Measurements from ENCODE around the gene ARVCF.
A peak's percentile ranks its signal among the peaks of the same experiment; 100 is the strongest.

ARVCF gene

DNA sequence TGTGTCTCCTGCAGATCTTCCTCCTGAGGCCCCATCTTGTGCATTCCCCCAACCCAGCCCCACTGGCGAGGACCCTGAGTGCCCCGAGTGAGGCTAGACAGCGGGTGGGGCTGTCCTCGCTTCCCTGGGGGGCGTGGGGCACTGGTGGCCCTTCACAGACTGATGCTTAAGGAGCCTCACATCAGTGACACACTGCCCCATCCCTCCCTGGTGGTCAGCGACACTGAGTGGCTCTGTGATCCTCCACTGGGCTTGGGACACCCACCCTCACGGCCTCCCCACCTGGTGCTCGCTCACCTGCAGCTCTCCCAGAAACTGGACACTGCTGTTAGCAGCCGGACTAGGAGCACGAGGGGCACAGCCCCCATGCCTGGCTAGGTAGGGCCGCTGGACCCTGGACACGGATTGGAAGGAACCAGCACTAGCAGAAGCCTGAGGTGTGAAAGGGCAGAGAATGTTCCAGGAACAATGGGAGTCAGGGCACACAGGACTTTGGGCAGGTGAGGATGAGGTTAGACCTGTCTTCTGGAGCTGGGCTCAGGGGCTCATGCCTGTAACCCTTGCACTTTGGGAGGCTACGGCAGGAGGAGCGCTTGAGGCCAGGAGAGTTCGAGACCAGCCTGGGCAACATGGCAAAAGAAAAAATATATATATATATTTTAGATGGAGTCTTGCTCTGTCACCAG, 51.8 kb downstream of the ARVCF start:
- no peak for DNase-seq (ENCODE audit: insufficient read length, low spot score)
- FAIRE-seq = no peak

DNA sequence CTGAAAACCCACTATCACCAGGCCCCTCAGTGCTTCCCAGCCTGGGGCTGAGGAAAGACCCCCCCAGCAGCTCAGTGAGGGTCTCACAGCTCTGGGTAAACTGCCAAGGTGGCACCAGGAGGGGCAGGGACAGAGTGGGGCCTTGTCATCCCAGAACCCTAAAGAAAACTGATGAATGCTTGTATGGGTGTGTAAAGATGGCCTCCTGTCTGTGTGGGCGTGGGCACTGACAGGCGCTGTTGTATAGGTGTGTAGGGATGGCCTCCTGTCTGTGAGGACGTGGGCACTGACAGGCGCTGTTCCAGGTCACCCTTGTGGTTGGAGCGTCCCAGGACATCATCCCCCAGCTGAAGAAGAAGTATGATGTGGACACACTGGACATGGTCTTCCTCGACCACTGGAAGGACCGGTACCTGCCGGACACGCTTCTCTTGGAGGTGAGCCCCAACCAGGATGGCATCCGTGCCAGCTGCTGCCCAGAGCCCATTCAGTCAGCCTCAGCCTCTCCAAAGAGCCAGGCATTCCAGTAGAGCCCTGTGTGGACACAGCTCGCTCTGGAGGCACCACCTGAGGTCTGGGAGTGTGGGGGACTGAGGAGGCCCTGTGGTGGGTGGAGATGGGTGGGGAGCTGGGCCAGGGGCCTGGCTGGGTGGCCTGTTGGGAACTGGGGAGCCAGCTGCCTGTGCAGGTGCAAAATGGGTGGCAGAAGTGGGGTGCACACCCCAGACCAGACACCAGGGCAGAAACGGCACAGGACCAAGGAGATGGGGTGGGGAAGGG, 52.6 kb downstream of the ARVCF start:
- no peak for FAIRE-seq
- DNase-seq (ENCODE audit: insufficient read length, low spot score) = no peak

DNA sequence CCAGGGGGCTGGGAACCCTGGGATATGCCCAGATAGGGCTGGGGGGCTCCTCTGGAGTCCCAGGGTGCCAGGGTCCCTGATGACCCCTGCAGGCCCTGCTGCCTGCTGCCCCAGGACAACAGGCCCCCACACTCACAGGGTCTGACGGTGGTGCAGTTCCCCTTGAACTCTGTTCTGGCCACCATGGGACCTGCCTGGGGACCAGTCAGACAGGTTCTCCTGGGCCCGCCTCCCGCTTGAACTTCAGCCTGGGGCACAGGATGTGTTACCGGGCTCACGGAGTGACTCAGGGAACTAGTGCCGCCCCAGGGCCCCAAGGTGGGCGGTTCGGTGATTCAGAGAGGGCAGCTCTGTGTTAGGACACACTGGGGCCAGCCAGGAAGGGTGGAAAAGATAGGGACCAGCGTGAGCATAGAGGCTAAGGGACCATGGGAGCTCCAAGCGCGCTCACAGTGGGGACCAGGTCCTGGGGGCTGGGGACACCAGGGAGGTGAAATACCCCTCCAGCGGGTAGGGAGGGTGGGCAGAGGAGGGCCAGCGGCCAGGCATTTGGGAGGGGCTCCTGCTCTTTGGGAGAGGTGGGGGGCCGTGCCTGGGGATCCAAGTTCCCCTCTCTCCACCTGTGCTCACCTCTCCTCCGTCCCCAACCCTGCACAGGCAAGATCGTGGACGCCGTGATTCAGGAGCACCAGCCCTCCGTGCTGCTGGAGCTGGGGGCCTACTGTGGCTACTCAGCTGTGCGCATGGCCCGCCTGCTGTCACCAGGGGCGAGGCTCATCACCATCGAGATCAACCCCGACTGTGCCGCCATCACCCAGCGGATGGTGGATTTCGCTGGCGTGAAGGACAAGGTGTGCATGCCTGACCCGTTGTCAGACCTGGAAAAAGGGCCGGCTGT, 53.5 kb downstream of the ARVCF start:
- FAIRE-seq (no peak), DNase-seq (ENCODE audit: insufficient read length, low spot score) (peak; percentile 31)

DNA sequence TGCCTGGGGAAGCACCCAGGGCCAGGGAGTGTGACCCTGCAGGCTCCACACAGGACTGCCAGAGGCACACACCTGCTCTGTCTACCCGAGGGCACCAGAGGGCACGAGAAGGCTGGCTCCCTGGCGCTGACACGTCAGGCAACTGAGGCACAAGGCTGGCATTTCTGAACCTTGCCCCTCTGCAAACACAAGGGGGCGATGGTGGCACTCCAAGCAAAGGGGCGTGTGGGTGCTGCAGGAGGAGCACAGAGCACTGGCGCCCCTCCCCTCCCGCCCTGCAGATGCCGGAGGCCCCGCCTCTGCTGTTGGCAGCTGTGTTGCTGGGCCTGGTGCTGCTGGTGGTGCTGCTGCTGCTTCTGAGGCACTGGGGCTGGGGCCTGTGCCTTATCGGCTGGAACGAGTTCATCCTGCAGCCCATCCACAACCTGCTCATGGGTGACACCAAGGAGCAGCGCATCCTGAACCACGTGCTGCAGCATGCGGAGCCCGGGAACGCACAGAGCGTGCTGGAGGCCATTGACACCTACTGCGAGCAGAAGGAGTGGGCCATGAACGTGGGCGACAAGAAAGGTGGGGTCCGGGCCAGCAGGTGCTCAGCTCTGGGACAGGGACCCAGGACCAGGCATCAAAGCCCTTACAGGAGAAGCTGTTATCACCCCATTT, 54.2 kb downstream of the ARVCF start:
- DNase-seq (ENCODE audit: insufficient read length, low spot score) = peak; percentile 36

DNA sequence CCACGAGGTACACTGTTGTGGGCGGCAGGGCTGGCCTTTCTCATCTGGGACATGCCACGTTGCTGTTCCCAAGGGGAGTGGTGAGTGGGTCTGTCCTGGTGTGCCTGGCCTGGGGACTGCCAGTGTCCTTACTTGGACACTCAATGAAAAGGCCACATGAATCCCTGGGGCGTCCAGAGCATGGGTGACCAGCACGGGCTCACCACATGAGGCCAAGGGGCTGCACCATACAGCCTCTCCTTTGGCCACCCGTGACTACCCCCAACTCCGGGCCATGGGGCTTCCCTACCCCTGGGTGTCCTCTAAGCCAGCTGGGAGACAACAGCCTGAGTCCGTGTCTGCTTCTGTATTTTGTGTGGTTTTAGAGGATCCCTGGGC, 54.8 kb downstream of the ARVCF start:
- DNase-seq (ENCODE audit: insufficient read length, low spot score) (no peak), FAIRE-seq (no peak)

More for the DNA sequence above, 54.2 kb downstream of the ARVCF start:
- FAIRE-seq = no peak

DNA sequence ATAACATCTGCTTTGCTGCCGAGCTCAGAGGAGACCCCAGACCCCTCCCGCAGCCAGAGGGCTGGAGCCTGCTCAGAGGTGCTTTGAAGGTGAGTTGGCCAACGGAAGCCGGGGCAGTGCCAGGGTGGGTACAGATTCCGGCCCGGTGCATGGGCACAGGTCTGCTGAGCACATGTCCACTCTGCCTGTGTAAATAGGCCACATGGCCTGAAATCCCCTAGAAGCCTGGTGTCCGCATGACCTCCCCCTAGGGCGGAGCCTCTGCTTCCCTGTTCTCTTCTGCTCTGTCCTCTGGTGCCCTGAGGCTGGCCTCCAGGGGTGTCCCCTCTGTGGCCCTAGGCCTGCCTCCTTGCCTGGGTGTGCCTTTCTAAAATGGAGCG, 55.4 kb downstream of the ARVCF start:
- no peak for FAIRE-seq
- no peak for DNase-seq (ENCODE audit: insufficient read length, low spot score)

DNA sequence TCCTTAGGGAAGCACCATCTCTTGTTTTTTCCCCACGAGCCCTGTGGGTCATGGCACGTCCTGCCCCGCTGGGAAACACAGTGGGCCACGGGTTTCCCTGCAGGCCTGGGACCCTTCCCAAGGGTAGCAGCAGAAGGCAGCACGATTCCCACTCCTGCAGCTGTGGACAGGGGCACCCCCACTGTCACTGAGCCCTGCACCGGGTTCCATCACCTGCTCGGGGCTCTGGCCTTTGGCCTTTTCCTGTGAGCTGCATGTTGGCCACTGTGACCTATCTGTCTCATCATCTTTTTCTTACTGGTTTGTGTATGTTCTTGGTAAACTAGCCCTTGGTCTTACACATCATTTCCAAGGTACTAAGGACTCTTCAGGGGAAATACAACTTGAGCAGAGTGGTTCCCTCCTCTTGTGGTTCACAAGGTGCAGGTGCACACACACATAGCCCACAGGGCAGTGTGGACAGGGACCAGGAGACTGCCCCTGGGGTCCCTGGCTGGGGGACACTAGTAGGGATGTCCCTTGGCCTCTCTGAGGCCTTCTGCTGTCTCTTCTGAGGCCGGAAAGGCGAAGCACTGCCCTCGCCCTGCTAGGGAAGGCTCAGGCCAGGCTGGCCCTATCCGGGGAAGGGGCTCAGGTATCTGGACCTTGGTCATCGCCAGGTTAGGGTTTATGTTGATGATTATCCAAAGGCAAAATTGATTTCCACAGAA, 56.0 kb downstream of the ARVCF start:
- FAIRE-seq (no peak), DNase-seq (ENCODE audit: insufficient read length, low spot score) (no peak)

DNA sequence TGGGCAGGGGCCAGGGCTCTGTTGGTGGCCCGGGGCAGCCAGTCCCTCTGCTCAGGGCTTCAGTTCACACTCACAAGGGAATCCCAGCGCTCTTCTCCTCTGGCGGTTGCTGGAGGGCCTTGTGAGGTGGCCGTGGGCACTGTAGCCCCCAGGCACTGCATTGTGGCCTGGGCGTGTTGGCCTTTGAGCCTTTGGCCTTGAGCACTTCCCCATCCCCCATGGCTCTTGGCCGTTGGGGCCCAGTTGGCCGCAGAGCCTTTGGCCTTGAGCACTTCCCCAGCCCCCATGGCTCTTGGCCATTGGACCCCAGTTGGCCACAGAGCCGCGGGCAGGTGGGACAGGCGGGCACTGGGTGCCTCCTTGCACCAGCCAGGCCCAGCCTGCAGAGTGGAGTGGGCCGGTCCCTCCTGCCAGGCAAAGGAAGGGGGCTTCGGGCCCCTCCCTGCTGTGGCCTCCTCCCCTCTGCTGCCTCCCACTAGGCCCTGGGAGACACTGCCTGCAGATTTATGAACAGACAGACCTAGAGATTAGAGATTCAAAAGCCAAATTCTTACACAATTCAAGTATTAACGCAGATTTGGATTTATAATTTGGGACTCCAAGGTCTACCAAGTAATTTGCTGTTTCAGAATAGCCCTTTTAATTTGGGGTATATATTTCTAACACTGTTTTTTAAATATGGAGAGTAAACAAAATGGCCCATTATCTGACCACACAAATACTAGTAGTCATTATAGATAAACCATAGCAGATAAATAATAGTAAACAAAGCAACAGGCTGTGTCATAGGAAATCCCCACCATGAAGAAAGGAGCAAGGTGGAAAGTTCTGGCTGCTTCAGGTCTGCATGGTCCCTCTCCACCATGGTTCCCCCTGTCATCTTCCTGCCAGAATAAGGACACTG, 56.8 kb downstream of the ARVCF start:
- FAIRE-seq (no peak), DNase-seq (ENCODE audit: insufficient read length, low spot score) (no peak)

DNA sequence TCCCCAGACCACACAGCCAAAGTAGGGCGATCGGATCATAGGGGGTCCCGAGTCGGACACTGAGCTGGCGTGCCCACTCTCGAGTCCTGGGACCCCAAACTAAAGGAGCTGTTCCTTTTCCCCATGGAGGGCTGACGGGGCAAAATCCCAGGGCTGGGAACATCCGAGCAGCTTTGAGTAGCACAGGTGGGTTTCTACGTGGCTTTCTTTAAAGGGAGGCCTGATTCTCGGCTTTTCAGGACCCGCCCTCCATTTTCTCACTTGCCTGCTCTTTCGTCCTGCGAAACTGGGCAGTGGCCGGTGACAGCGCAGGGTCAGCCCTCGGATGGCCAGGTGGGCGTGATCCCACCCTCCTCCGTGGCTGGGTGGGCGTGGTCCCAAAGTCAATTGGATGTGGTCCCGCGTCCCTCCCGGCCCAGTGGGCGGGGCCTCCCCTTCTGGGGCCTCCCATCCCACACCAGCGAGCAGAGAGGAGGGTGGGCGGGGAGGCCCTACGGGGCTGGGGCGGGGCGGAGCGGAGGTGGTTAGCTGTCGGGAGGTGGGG, 57.5 kb downstream of the ARVCF start:
- FAIRE-seq (no peak), DNase-seq (ENCODE audit: insufficient read length, low spot score) (no peak)

DNA sequence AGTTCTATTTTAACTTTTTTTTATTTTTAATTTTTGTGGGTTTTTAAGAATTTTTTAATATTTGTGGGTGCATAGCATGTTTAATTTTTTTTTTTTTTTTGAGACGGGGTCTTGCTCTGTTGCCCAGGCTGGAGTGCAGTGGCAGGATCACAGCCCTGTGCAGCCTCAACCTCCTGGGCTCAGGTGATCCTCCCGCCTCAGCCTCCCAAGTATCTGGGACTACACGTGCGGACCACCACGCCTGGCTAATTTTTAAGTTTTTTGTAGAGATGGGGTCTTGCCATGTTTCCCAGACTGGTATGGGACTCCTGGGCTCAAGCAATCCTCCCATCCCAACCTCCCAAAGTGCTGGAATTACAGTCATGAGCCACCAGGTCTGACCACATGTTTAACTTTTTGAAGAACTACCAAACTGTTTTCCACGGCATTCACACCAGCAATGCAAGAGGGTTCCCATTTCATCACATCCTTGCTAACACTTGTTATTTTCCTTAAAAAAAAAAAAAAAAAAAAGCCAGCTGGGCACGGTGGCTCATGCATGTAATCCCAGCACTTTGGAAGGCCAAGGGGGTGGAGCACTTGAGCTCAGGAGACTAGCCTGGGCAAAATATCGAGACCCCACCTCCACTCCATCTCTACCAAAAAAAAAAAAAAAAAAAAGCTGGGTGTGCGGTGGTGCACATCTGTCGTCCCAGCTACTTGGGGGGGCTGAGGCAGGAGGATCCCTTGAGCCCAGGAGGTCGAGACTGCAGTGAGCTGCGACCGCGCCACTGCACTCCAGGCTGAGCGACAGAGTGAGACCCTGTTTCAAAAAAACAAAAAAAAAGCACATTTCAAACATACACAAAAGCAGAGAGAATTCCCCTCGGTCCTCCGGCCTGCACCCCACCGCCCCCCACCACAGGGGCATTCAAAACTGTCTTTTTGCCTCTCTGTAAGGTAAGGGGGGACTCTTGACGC, 58.3 kb downstream of the ARVCF start:
- FAIRE-seq (no peak), DNase-seq (ENCODE audit: insufficient read length, low spot score) (no peak)

DNA sequence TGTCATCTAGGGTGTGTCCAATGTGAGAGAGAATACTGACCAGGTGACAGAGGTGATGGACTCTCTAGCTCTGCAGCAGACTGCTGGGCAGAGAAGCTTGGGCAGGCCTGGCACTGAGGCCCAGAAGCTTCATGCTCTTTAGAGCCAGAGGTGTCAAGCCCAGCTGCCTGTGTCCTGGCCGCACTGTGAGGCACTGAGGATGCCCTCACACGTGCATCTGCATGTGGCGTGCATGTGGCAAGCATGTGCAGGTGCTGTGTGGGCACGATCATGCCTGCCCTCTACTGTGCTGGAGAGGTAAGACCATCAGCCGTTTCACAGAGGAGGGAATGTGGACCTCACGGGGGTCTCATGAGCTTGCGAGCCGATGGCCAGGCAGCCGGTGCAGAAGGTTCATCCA, 59.2 kb downstream of the ARVCF start:
- DNase-seq (ENCODE audit: insufficient read length, low spot score) (no peak), FAIRE-seq (no peak)

DNA sequence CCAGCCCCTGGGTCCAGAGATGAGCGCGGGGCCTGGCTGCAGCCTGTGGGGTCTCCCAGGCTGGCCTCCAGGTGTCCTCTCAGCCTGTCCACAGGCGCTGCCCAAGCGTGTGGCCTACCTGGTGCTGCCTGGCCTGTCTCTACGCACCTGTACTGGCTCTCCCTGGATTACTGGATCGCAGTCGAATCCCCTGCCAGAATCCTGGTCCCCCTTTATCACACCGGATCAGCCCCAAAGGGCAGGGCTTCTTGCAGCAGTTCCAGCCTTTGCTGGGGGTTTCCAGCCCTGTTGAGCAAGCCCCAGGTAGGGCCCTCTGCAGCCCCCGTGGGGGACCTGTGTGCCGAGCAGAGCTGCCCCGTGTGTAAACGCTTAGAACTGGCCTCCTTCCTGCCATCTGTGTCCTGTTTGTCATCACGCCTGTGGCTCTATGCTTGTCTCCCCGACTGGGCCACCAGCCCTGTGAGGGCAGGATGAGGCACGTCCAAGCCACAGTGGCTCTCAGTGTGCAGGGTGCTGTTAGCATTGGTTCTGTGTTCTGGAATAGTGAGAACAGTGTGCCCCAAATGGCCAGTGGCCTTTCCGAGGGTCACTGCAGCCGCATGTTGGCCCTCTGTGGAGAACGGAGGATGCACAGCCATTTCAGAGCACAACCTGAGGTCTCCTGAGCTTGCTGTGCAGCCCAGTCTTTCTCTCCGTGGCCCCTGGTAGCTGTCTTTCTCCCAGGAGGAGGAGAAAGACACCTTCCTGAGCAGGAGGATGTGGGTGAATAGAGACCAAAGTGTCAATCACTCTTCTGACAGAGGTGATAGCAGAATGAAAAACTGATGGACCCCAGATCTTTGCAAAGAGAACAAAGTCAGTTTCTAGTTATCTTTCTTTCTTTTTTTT, 61.1 kb downstream of the ARVCF start:
- DNase-seq (ENCODE audit: insufficient read length, low spot score) (no peak), FAIRE-seq (no peak)

DNA sequence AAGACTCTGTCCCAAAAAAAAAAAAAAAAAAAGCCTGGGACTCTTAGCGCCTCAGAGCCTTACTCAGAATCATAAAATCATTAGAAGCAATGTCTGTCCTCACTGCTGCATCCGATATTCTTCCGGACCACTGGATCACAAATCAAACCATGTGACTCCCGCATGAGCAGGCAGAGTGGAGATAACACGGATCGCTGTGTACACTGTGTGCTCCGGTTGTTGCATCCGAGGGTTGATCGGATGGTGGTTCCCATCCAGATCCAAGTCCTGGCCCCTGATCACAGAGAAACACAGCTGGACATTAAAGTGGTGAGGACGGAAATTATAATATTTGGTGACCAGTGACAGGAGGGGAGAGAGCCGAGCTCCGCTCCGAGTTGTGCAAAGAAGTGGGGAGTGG, 65.3 kb downstream of the ARVCF start:
- FAIRE-seq (no peak), DNase-seq (ENCODE audit: insufficient read length, low spot score) (no peak)

DNA sequence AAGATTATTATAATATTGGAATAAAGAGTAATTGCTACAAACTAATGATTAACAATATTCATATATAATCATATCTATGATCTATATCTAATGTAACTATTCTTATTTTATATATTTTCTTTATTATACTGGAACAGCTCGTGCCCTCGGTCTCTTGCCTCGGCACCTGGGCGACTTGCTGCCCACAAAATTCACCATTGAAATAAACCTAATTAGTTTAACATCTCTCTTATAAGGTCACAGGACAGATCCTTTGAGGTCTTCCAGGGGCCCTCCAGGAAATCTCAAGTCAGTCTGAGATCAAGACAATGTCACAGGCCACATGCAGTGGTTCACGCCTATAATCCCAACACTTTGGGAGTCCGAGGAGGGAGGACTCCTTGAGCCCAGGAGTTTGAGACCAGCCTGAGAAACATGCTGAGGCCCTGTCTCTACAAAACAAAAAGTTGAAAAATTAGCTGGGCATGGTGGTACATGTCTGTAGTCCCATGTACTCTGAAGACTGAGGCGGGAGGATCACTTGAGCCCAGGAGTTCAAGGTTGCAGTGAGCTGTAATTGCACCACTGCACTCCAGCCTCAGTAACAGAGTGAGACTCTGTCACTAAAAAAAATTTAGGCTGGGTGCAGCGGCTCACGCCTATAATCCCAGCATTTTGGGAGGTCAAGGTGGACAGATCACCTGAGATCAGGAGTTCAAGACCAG, 68.4 kb downstream of the ARVCF start:
- FAIRE-seq = no peak

DNA sequence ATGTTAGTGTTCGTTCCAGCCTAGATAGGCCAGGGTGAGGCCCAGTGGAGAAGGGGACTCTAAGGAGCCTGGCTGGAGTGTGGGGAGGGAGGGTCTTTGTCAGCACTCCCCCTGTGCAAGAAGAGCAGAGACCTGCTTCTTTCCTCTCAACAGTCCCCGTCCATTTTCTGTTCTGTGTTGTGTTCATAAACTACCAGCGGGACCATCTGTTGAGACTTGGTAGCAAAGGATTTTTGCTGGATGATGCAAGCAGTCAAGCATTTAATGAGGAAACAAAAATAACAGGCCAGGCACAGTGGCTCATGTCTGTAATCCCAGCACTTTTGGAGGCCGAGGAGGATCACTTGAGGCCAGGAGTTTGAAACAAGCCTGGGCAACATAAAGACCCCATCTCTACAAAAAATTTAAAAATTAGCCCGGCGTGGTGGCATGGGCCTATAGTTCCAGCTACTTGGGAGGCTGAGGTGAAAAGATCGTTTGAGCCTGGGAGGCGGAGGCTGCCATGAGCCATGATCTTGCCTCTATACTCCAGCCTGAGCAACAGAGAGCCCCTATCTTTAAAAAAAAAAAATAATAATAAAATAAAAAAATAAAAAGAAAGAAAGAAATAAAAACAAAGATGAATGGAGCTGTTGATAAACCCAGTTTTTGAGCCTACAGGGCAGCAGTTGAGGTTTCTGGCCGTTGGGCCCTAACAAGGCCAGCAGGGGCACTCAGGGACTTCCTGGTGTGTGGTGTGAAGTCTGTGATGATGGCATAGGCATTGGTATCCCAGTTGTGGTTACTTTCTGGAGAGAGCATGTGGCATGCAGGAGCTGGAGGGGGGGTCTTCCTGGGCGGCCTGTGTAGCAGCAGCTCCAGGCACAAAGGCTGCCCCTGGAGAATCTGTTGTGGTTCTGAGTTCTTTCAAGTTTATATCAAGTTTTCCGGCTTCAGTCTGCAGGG, 73.3 kb downstream of the ARVCF start:
- FAIRE-seq (no peak), DNase-seq (ENCODE audit: insufficient read length, low spot score) (peak; percentile 69)

More for the DNA sequence above, 68.4 kb downstream of the ARVCF start:
- no peak for DNase-seq (ENCODE audit: insufficient read length, low spot score)

Data from HTR-8/SVneo (cell line).